Astrocyte of the spinal cord (primary cell): Measurements from ENCODE around the gene SPP2.

Experiments
- DNase-seq: peaks from one replicate; pipeline ENCODE4 v3.0.0; 2011; ENCODE audit warnings: low read depth, low spot score
- H3K4me3 ChIP-seq: 2 replicates; pipeline ENCODE4 v1.5.1; 2011; ENCODE audit warnings: low read depth, mild to moderate bottlenecking, low read length, moderate library complexity
- CTCF ChIP-seq: IDR thresholded peaks from 2 replicates; pipeline ENCODE4 v1.5.1; 2012; ENCODE audit warnings: low read depth, mild to moderate bottlenecking, low read length, inconsistent platforms
- in situ Hi-C: cut with HindIII; loops from 2 replicates; pipeline ENCODE4 v1.10.0; 2017; ENCODE audit warnings: low sequenced_read_pairs

Gene SPP2, protein sequence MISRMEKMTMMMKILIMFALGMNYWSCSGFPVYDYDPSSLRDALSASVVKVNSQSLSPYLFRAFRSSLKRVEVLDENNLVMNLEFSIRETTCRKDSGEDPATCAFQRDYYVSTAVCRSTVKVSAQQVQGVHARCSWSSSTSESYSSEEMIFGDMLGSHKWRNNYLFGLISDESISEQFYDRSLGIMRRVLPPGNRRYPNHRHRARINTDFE

GRCh38 chr2:234050455-234051135 is at the start of gene SPP2:
TSS of gene SPP2 (plus strand) at chr2:234050702. CDS start at chr2:234050787, 85 bp downstream.
- H3K4me3 ChIP-seq: no peak within 1 kb of the TSS
- no peak for DNase-seq
- TF ChIP-seq CTCF: no peak
- in situ Hi-C loops: no loop called here

DNA sequence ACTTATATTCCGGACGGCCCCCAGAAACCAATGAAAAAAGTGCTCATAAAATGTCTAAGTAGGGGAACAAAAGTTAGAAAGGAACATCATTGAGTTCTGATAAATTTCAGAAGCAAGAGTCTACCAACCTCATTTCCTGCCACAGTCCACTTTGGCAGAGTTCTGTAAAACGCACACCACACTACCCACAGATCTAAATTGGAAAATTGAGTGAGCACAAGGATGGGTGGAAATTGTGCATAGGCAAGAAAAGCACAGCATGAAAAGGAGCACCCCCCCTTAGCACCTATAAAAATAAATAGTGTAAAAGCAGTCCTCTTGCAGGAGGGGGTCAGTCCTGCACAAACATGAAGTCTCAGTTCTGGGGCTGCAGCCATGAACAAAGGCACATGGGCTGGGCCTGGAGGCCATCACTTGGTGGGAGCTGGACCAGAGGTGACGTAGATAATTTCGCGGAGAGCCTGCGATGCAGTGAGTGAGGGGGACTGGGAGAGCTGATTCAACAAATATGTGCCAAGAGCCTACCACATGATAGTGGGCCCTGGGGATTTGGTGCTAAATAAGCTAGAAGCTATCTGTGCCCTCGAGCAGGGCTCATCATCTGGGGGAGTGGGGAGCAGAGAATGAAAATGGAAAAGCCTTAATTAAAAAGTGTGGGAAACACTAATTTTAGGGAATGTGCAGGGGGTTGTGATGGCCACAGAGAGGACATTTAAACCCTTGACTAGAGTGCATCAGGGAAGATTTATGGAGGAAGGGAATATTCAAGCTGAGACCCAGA is 48.9 kb upstream of the SPP2 start:
- in situ Hi-C loops: no loop called here
- no peak for TF ChIP-seq CTCF
- DNase-seq: no peak
- H3K4me3 ChIP-seq: no peak overlapping the region

DNA sequence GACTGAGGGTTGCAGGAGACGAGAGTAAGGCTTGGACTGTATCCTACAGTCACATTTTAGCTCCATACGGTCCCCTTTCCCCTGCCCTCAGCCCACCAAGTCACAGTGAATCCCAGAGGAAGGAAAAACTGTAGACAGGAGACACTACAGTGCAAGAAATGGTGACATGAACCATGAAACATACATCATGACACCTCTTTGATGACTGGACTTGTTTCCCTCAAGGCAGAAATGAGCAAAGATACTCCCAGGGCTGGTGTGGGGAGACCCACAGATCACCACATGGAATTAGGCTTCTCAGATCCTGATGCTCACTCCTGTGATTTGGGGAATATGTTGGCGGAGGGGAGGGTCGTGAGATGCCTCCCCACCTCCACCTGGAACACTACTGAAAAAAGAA is 48.2 kb upstream of the SPP2 start:
- TF ChIP-seq CTCF: no peak
- no peak overlapping the region for H3K4me3 ChIP-seq
- in situ Hi-C loops: no loop called here
- DNase-seq: no peak

DNA sequence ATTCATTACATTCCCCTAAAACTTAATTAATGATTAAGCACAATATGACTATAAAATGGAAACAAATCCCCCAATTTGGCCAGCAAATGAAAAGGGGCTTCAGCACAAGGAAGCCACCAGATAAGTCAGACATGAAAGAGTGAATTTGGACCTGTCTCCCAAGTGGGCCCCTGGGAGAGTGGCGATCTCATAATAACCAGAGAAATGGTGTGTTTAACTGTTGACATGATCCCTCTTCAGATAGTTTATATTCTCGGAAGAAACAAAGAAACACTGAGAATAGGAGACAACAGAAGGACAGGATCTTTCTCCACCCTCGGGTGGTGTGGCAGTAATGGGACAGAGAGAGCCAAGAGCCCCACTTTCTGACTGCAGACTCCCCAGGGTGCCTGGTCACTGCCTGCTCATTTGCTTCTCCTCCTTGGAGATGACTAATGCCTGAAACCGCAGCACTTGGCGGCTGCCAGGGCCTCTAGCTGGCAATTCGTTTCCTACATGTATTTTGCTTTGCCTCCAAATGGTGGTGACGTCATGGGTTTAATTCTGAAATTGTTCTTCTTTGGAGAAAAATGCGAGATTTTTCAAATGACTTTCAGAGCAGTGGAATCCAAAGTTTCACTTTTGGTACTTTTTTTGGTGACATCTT is 46.4 kb upstream of the SPP2 start:
- in situ Hi-C loops: no loop called here
- DNase-seq: peak; percentile 97
- no peak for TF ChIP-seq CTCF
- H3K4me3 ChIP-seq: no peak overlapping the region

GRCh38 chr2:234005126-234005525 is 45.4 kb upstream of the SPP2 start:
- TF ChIP-seq CTCF: no peak
- in situ Hi-C loops: no loop called here
- DNase-seq: no peak
- no peak overlapping the region for H3K4me3 ChIP-seq

DNA sequence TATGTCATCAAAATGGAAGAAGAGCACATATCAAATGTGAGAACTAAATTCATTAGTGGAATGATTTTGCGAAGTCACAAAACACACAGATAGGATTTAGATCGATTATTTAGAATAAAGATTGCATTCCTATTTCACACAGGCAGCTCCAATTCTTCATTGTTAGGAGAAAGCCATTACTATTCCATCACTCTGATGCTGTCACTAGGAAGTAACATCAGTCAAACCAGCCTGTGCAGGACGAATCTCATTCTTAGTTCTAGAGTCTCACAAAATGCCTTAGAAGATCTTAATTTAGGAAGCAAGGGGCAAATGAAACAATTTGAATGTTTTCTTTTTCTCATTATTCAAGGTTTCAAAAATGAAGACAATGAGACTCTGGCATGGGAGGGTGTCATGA is 44.0 kb upstream of the SPP2 start:
- in situ Hi-C loops: no loop called here
- no peak for TF ChIP-seq CTCF
- no peak overlapping the region for H3K4me3 ChIP-seq
- no peak for DNase-seq
